ENCODE measurements around the gene RNF220. TPM values are rescaled to one million over a fixed set of nuclear protein-coding genes. Genes with fewer than 3 reads are reported as not detected.

RNF220 gene
- total and polyA plus RNA-seq, 2 donors (not counting 3 experiments of a cell fraction or from before 2014, with no cell fraction given) = 62.7 to 66.6 TPM

- Histone ChIP-seq H3K9me3 (replicated peaks; ENCODE audit: control insufficient read depth, insufficient read depth, low read length) (no peaks in the 10 kb centered on the region), H3K27me3 (ENCODE audit: control insufficient read depth in 2 of 2, insufficient read depth in 2 of 2, low read length in 2 of 2) (peaks cover 2 to 10% of the 10 kb centered on the region in 2 experiments), H4K20me1 (replicated peaks; ENCODE audit: control insufficient read depth, extremely low read depth, insufficient read depth, low read length) (no peaks in the 10 kb centered on the region), H3K4me2 (ENCODE audit: insufficient read depth, low read length) (no peak overlapping the region), H3K79me2 (ENCODE audit: control insufficient read depth, insufficient read depth, low read length) (no peaks in the 10 kb centered on the region), H3K4me1 (ENCODE audit: control insufficient read depth, extremely low read depth, insufficient read depth, low read length) (no peaks in the 10 kb centered on the region), H3K9ac (replicated peaks; ENCODE audit: extremely low read depth, insufficient read depth, low read length) (no peak overlapping the region), H3K27ac (ENCODE audit: insufficient read depth, low read depth, low read length) (no peak overlapping the region), H3K9me1 (replicated peaks; ENCODE audit: control insufficient read depth, extremely low read depth, insufficient read depth, low read length) (no peaks in the 10 kb centered on the region), H3K4me3 (replicated peaks in 1 of 3; ENCODE audit: insufficient read depth in 1 of 3, low read depth in 1 of 3, low read length in 3 of 3) (no peak overlapping the region), H2AFZ (ENCODE audit: low read depth, low read length) (no peak overlapping the region), H3K36me3 (ENCODE audit: control insufficient read depth in 2 of 2, extremely low read depth in 1 of 2, insufficient read depth in 2 of 2, low read length in 2 of 2) (no peaks in the 10 kb centered on the region)
- no peak for TF ChIP-seq JUN (IDR thresholded peaks at IDR 0.05; ENCODE audit: borderline replicate concordance, insufficient read depth, insufficient read length, low read depth)
- no peak for TF ChIP-seq MAX (IDR thresholded peaks at IDR 0.05; ENCODE audit: insufficient read depth, insufficient read length)
- TF ChIP-seq POLR2AphosphoS5 (IDR thresholded peaks at IDR 0.05; ENCODE audit: insufficient read depth, low read depth, low read length) = no peak
- TF ChIP-seq FOS (IDR thresholded peaks at IDR 0.05; ENCODE audit: borderline replicate concordance, insufficient read depth, low read length) = no peak
- no peak for TF ChIP-seq EZH2 (IDR thresholded peaks at IDR 0.05; ENCODE audit: borderline replicate concordance, low read depth, low read length, severe bottlenecking)
- no peak for TF ChIP-seq CTCF (IDR thresholded peaks at IDR 0.05; ENCODE audit: extremely low read depth in 1 of 2, insufficient read depth in 1 of 2, low read depth in 1 of 2, low read length in 2 of 2)
- TF ChIP-seq POLR2A (IDR thresholded peaks at IDR 0.05; ENCODE audit: low read depth, low read length) = no peak
- TF ChIP-seq MYC (IDR thresholded peaks at IDR 0.05; ENCODE audit: low read depth, low read length) = no peak
- no peak for TF ChIP-seq GATA2 (IDR thresholded peaks at IDR 0.05; ENCODE audit: insufficient read depth, insufficient read length, low read depth, low read length)
- ChIA-PET POLR2A (no interaction called here), CTCF (interaction anchor here (0.8 to 1.4 kb wide), 3 partner anchors 11 to 188 kb away, joined by 3 to 11 read pairs (median 3); no protein-coding TSS in a partner anchor)
- DNase-seq (ENCODE audit: low read depth, low spot score) (no peak), FAIRE-seq (no peak)
- BruUV-seq (replicated peaks) = no TSS peak
- dilution Hi-C loops (cut with MboI; ENCODE audit: extremely low pct_ligation_motif_present, low sequenced_read_pairs) = no loop called here
- intact Hi-C loops (cut with micrococcal nuclease) = no loop called here
These were observed 161.4 kb downstream of the RNF220 start for GRCh38 chr1:44566281-44567046.
